Stomach (tissue), 4 donors: ENCODE measurements around the gene ERBB4.

Source experiments
- CTCF ChIP-seq, 7 experiments: fragments of 450-650 bp in 4 of 7; fragments of 200-600 bp in 3 of 7; sonication (generic) in 3 of 7; IDR thresholded peaks; one replicate each; pipeline ENCODE4 v1.5.1; 2016 to 2019; ENCODE audit warnings: antibody characterized with exemption in 7 of 7, control low read depth in 2 of 7, mild to moderate bottlenecking in 1 of 7
- POLR2A ChIP-seq, 4 donors: fragments of 450-650 bp; IDR thresholded peaks; one replicate each; pipeline ENCODE4 v1.6.1; 2016; ENCODE audit warnings: antibody characterized with exemption in 4 of 4, control low read depth in 2 of 4, mild to moderate bottlenecking in 1 of 4, moderate library complexity in 1 of 4

GRCh38 chr2:212289301-212289700 lies 249.3 kb downstream of the ERBB4 start:
- TF ChIP-seq CTCF (IDR thresholded peaks at IDR 0.05), result no peak
- TF ChIP-seq POLR2A (IDR thresholded peaks at IDR 0.05), result no peak
